Measurements from ENCODE around the gene ASB2.

Gene ASB2

GRCh38 chr14:93891756-93892504 is 84.4 kb downstream of the ASB2 start:
- Mint-ChIP-seq H3K4me1 (no peaks in the 10 kb centered on the region), H3K4me3 (no peak overlapping the region), H3K36me3 (no peaks in the 10 kb centered on the region), H3K27ac (no peak overlapping the region), H3K9me3 (no peaks in the 10 kb centered on the region)
- DNase-seq (ENCODE audit: low spot score in 2 of 2): no peak
- no peak for ATAC-seq

GRCh38 chr14:93889739-93890483 is 86.5 kb downstream of the ASB2 start:
- peaks cover 4% of the 10 kb centered on the region for H3K4me1 Mint-ChIP-seq
- DNase-seq (ENCODE audit: low spot score in 2 of 2) (no peak), ATAC-seq (no peak)
- peaks cover 2% of the 10 kb centered on the region for H3K9me3 Mint-ChIP-seq
- no peaks in the 10 kb centered on the region for H3K36me3 Mint-ChIP-seq
- no peak overlapping the region for H3K4me3 Mint-ChIP-seq
- H3K27ac Mint-ChIP-seq: no peak overlapping the region

- peaks cover 6% of the 10 kb centered on the region for H3K9me3 Mint-ChIP-seq
- no peak overlapping the region for H3K4me3 Mint-ChIP-seq
- peaks cover 9% of the 10 kb centered on the region for H3K4me1 Mint-ChIP-seq
- no peak for ATAC-seq
- no peak for DNase-seq (ENCODE audit: low spot score in 2 of 2)
- H3K36me3 Mint-ChIP-seq: no peaks in the 10 kb centered on the region
- H3K27ac Mint-ChIP-seq: no peak overlapping the region
Measured at GRCh38 chr14:93888995-93889394, 87.4 kb downstream of the ASB2 start.

- Mint-ChIP-seq H3K4me3 (no peak overlapping the region), H3K27ac (peak overlapping the region; percentile 23), H3K4me1 (peaks cover 15% of the 10 kb centered on the region), H3K9me3 (peaks cover 6% of the 10 kb centered on the region), H3K36me3 (no peaks in the 10 kb centered on the region)
- no peak for DNase-seq (ENCODE audit: low spot score in 2 of 2)
- no peak for ATAC-seq
Measured at GRCh38 chr14:93884950-93885349, 91.4 kb downstream of the ASB2 start.
